COLO668 (cell line): ENCODE data around the gene PPP1R9B.
A peak's percentile ranks its signal among the peaks of the same experiment; 100 is the strongest.

Experiments
- DNase-seq: peaks from one replicate; lab custom pipeline; 2025; ENCODE audit not compliant: unreplicated experiment; lab: John Stamatoyannopoulos, UW

PPP1R9B gene, protein sequence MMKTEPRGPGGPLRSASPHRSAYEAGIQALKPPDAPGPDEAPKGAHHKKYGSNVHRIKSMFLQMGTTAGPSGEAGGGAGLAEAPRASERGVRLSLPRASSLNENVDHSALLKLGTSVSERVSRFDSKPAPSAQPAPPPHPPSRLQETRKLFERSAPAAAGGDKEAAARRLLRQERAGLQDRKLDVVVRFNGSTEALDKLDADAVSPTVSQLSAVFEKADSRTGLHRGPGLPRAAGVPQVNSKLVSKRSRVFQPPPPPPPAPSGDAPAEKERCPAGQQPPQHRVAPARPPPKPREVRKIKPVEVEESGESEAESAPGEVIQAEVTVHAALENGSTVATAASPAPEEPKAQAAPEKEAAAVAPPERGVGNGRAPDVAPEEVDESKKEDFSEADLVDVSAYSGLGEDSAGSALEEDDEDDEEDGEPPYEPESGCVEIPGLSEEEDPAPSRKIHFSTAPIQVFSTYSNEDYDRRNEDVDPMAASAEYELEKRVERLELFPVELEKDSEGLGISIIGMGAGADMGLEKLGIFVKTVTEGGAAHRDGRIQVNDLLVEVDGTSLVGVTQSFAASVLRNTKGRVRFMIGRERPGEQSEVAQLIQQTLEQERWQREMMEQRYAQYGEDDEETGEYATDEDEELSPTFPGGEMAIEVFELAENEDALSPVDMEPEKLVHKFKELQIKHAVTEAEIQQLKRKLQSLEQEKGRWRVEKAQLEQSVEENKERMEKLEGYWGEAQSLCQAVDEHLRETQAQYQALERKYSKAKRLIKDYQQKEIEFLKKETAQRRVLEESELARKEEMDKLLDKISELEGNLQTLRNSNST

DNA sequence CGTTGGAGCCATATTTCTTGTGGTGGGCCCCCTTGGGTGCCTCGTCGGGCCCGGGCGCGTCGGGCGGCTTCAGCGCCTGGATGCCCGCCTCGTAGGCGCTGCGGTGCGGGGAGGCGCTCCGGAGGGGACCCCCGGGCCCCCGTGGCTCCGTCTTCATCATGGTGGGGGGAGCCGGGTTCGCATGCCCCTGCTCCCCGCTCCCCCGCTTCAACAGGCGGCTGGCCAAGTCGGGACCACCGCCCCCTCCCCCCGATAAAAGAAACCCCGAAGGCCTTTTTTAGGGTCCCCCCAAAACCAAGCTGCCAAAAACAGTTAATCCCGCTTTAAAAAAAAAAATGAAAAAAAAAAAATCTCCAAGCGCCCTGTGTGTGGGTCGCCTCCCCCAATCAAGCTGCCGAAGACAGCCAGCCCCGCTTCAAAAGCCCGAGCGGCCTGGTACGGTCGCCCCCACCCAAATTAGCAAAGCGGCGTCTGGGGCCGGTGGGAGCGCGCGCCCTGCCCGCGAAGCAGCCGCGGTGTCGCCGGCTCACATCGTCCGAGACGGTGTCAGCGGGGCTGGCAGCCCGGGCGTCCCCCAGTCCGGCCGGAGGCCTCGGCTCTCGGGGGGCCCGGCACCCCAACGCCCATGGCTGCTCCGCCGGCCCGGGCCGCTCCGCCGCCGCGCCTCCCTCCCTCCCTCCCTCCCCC lies at the start of gene PPP1R9B:
Gene PPP1R9B, minus strand, starts transcription at position 324 of the 687 bp plus-strand sequence. Its CDS starts 164 bp downstream, at position 160.
- DNase-seq, result peak; percentile 61

DNA sequence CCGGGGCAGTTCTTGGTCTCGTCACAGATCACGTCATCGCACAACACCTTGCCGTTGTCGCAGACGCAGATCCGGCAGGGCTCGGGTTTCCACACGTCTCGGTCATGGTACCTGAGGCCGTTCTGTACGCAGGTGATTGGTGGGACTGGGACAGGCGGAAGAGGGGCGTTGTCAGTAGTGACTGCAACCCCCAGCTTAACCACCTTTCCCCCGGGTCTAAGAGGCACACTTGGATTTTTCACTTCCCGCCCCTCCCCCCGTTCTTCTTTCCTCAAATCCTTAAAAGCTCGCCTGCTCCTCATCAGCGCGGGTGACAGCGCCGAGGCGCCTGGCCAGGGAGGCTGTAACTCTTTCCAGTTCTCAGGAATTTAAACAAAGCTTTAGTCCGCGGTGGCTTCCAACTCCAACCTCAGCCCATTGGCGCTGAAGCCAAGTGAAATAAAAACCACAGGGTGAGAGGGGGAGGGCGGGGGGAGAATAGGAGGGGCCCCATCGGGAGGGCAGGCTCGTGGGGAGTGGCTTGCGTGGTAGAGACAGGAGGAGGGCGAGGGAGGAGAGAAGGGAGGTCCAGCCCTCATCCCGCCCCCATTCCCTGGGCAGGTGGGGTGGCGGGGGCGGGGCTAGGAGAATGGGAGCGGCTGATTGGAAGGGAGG lies 49.5 kb upstream of the PPP1R9B start:
- DNase-seq, result peak; percentile 31

DNA sequence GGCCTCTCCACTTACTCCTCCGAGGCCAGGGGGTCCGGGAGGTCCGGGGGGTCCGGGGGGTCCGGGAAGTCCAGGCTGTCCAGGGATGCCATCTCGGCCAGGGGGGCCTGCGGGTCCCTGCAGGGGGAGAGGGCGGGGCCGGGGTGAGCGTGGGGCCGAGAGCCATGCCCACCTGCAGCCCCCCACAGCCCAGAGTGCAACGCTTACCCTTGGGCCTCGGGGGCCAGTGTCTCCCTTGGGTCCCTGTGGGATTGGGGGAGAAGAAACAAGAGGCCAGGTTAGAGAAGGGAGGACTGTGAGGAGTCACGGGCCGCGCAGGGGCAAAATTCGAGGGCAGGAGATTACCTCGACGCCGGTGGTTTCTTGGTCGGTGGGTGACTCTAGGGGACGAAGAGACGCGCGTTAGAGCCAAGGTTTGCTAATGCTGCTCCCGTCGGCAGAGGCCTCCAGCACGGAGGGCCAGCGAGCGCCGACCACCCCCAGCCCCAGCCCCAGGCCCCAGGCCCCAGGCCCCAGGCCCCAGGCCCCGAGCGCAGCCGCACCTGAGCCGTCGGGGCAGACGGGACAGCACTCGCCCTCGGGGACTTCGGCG lies 48.8 kb upstream of the PPP1R9B start:
- DNase-seq, result no peak

DNA sequence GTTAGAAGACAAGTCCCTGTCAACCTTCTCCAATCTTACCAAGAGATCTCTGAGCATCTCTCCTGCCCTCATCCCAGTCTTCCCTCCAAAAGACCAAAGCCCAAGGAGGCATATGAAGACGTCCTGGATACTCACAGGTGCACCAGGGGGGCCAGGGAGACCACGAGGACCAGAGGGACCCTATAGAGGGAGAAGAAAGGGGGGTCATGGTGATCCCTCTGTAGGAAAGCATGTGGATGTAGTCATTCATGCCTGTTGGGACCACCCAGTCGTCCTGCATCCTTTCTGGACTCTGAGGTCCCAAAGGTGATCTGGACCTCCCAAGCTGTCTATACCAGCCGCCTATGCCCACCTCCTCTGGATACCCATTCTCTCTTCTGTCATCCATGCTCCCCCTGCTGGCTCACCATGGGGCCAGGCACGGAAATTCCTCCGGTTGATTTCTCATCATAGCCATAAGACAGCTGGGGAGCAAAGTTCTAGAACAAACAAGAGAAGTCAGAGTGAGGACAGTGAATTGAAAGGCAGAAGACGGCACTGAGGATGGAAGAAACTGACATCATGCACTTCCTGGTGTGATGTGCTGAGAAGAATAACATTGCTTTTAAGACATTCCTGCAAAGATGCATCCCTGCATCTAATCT lies 47.7 kb upstream of the PPP1R9B start:
- DNase-seq, result peak; percentile 11

DNA sequence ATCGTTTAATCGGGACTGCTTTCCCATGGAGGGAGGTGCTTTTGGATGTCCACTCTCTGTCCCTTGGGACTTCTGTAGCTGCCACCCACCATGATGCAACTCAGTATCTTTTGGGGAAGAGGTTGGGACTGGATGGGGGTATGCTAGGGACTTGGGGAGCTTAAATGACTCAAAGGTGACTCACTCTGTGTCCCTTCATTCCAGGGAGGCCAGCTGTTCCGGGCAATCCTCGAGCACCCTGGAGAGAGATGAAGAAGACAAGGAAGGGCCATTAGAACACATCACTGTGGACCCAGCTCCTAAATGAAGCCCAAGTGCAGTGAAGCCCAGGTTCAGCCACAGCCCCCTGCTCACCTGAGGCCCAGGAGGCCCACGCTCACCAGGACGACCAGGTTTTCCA lies 46.3 kb upstream of the PPP1R9B start:
- no peak for DNase-seq

DNA sequence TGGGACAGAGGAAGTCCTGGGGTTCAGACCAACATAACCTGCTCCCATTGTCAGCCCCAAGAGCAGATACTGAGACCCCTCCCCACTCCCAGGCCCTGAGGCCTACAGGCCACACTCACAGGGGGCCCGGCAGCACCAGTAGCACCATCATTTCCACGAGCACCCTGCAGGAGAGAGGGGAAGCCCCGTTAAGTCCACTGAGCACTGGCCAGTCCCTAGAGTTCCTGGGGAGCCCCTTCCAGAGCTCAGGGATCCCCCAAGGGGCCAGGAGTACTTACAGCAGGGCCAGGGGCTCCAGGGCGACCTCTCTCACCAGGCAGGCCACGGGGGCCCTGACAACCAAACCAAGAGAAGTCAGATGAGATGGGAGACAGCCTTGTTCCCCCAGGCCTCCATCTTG lies 45.6 kb upstream of the PPP1R9B start:
- no peak for DNase-seq

DNA sequence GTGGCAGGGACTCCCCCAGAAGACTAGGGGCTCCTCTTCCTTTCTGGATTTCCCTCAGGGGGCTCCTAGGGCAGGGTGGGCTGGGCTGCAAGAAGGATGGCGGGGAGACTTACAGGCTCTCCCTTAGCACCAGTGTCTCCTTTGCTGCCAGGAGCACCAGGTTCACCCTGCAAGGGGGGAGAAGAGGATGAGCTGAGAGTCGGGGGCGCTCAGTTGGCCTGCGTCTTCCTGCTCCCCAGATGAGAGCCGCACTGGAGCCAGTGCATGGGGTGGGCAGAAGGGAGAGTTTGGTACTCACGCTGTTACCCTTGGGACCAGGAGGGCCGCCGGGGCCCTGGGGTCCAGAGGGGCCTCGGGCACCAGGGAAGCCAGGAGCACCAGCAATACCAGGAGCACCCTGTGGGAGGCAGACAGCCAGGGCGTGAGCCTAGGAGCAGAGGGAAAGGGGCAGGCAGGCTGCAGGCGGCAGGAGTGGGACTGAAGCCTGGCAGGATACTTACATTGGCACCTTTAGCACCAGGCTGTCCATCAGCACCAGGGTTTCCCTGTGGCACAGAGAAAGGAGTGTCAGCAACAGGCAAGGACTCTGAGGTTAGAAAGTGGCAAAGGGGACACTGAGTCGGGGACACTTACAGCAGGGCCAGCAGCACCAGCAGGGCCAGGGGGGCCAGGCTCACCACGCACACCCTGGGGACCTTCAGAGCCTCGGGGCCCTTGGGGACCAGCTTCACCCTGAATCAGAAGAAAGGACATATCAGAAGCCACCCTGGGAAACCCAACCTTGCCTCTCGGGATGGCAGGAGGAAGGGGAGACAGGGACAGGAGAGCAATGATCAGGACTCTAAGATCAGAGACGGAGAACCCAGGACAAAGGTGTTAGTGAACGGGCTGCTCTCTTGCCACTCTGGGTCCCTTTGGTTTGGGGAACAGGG lies 44.7 kb upstream of the PPP1R9B start:
- DNase-seq, result no peak

DNA sequence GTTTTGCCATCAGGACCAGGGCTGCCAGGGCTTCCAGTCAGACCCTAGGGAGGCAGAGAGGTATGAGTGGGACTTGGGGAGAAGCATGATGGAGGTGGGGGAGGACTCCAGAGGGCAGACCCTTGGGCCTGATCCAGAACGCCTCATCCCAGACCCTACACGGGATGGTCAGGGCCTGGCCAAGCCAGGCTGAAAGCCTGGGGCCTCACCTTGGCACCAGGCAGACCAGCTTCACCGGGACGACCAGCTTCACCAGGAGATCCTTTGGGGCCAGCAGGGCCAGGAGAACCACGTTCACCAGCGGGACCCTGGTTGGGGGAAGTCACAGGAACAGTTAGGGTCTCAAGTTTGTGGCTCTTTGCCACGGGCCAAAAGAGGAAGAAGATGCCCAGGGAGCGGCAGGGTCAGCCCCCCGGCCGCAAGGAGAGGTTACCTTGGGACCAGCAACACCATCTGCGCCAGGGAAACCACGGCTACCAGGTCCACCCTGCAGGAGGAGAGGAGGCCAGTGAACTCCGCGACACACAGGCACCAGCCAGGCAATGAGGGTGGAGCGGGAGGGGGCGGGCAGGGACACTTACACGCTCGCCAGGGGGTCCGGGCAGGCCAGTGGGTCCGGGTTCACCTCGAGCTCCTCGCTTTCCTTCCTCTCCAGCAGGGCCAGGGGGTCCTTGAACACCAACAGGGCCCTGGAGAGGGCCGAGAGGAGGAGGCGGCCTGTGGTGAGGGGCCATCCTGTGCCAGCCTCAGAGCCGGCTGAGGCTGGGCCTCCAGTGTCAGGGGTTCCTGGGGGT lies 43.9 kb upstream of the PPP1R9B start:
- no peak for DNase-seq

DNA sequence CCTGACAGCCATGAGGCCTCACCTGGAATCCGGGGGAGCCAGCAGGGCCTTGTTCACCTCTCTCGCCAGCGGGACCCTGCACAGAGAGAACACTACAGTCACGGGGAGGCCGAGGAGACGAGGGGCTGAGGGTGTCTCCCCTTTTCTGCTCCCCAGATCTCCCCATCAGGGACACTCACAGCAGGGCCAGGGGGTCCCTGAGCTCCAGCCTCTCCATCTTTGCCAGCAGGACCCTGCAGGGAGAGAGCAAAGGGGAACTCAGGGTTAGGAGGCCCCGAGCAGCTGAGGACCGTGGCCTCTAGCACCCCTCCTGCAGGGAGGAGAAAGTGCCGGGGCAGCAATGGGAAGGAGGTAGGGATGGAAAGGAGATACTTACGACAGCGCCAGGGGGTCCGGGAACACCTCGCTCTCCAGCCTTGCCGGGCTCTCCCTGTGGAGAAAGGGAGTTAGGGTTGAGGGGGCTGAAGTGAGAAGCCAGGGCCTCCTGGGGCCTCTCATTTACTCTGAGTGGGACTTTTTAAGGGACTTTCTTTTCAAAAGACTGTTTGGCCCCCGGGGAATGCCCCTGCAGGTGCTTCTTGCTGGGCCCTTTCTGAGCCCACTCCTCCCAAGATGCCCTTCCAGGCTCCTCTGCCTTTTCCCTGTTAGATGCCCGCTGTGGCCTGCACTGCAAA lies 42.3 kb upstream of the PPP1R9B start:
- no peak for DNase-seq

DNA sequence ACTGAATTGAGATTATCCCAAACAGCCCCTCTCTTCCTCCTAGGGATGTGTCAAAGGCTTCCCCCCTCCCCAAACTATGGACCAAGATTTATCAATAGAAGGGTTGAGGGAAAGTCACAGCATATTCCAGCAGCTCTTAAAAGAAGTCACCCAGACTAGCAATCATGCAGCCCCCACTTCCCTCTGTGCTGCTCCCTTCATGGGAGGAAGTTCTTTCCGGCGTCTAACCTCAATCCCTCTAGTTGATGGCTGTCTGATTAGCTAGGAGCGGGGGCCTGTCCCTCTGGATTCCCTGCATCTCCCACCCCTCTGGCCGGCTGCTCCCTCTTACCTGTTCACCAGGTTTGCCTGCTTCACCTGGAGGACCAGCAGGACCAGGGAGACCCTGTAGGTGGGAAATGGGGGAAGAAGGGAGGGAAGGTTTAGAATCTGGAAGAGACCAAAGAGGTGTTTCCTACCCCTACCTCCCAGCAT lies 41.7 kb upstream of the PPP1R9B start:
- DNase-seq, result no peak

DNA sequence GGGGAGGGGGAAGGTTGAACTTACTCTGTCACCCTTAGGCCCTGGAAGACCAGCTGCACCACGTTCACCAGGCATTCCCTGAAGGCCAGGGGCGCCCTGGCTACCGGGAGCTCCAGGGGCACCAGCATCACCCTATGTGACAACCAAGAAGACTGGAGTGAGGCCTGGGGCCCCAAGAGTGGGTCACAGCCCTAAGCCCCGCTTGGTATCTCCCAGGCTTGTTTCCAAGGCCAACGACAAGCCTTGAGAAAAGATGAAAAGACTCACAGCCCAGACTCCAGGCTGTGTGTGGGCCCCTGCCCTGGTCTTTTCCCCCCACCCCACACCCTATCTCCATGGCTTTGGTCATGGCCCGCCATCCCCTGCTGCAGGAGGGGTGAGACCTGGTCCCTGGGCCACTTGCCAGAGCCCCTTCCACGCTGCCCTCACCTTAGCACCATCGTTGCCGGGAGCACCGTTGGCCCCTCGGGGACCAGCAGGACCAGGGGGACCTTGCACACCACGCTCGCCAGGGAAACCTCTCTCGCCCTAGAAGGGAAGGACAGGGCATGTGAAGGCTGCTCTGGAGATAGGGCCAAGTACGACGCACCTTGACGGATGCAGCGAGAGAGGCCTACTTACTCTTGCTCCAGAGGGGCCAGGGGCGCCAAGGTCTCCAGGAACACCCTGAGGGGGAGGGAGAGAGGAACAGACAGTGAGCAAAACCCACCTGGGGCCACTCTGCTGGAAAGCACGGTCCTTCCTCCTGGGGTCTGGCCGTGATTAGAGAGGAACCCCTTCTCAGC lies 41.1 kb upstream of the PPP1R9B start:
- DNase-seq, result no peak

DNA sequence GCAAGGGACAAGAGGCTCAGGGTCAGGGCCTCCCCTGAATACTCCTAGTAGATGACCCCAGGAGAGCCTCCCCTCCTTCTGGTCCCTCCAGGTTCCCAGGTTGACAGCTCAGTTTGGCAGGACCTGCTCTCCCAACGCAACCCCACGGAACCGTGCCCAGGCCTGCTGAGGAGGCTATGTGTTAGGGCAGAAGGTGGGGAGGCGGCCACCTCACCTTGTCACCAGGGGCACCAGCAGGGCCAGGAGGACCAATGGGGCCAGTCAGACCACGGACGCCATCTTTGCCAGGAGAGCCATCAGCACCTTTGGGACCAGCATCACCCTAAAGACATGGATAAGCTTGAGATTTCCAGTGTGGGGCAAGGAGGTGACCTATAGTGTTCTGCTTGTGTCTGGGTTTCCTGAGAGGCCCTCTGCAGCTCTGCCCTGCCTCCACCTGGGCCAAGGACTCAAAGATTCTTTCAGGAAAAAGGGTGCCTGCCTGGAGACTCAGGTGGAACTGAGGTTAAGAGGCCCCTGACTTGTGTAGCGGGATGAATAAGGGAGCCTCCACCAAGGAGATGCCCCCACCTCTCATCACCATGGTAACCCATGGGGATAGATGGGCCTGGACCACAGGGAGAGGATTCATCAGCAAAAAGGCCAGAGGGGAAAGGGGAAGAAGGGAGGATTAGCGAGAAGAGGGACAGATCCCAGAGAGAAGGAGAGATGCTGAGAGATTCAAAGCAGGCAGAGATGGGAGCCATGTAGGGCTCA lies 40.3 kb upstream of the PPP1R9B start:
- DNase-seq, result no peak

DNA sequence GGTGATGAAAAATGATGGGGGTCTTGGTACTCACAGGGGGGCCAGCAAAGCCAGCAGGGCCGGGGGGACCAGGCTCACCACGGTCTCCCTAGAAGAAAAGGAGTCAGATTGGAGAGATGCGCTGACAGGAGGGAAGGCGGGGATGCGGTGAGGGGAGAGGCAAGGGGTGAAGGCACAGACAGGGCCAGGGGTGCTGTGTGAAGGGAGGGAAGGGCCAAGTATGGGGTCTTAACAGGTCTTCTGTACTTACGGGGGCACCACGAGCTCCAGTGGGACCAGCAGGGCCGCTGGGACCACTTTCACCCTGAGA lies 39.8 kb upstream of the PPP1R9B start:
- no peak for DNase-seq

DNA sequence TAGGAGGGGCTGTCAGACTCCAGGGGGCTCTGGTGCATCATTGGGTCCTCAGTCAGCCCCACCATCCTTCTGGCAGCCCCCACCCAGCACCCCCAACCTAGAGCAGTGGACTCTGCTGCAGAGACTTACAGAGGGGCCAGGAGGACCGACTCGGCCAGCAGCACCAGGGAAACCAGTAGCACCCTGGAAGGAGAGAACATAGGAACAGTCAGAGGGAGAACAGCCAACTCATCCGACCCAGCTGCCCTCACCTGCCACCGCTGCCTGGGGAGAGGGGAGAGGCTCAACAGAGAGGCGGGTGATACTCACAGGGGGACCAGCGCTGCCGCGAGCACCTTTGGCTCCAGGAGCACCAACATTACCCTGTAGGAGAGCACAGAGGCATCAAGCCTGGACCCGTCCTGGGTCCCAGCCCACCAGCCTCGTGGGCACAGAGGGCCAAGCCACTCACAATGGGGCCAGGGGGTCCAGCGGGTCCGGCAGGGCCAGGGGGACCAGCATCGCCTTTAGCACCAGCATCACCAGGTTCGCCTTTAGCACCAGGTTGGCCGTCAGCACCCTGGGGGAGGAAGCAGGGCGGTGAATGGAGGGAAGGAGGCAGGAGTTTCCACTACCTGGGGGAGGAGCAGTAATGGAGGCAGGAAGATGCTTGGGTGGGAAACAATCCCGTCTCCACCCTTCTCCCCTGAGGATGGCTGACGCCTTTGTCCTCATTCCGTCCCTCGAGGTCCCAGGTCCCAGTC lies 39.2 kb upstream of the PPP1R9B start:
- DNase-seq, result no peak

DNA sequence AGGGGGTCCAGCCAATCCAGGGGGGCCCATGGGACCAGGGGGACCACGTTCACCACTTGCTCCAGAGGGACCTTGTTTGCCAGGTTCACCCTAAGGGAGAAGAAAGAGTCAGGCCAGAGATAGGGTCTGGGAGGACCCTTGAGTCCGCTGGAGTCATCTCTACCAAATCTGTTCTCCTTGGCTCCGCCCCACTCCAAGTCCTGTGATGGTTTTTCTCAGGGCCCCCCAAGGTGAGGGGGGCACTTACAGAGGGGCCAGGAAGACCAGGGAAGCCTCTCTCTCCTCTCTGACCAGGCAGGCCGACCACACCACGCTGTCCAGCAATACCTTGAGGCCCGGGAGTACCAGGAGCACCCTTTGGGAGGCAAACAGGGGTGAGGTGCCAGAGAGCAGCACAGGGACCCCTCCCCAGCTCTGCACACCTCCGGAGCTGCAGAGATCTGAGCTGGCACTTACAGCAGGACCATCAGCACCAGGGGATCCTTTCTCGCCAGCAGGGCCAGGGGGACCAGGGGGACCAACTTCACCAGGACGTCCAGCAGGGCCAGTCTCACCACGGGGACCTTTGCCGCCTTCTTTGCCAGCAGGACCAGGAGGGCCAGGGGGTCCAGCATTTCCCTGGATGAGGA lies 38.6 kb upstream of the PPP1R9B start:
- no peak for DNase-seq
